SK-N-SH (cell line): Measurements from ENCODE around the gene MED19.

Experiments used
- CTCF ChIP-seq: fragments of 200-600 bp; sonication (generic); IDR thresholded peaks from 2 replicates; pipeline ENCODE4 v1.6.1; 2017; ENCODE audit warnings: antibody characterized with exemption, mild to moderate bottlenecking, moderate library complexity
- FOXM1 ChIP-seq: IDR thresholded peaks from 2 replicates; pipeline ENCODE4 v1.4.0; 2012; ENCODE audit warnings: low read depth, mild to moderate bottlenecking
- GATA2 ChIP-seq: sonication (generic); formaldehyde crosslinking; IDR thresholded peaks from 2 replicates; pipeline ENCODE4 v1.5.0; 2020; ENCODE audit warnings: mild to moderate bottlenecking, missing genetic modification reagents

GRCh38 chr11:57751176-57751575 is 39.2 kb upstream of the MED19 start:
- no peak for TF ChIP-seq GATA2 (CRISPR knock-in tag)
- TF ChIP-seq FOXM1: no peak
- no peak for TF ChIP-seq CTCF
